ENCODE measurements around the gene DYNC1I2. TPM values are rescaled to one million over a fixed set of nuclear protein-coding genes. Genes with fewer than 3 reads are reported as not detected.

DYNC1I2 gene
- total RNA-seq, 1 donor from 2014 or later = 118 TPM

GRCh38 chr2:171702781-171703556 lies 15.7 kb downstream of the DYNC1I2 start:
- H3K4me1 Mint-ChIP-seq (ENCODE audit: unreplicated experiment) = peaks cover 15% of the 10 kb centered on the region
- peaks cover 27% of the 10 kb centered on the region for H3K36me3 Mint-ChIP-seq (ENCODE audit: unreplicated experiment)
- DNase-seq (ENCODE audit: extremely low spot score, unreplicated experiment) = no peak
- TF ChIP-seq, protein P1, sequence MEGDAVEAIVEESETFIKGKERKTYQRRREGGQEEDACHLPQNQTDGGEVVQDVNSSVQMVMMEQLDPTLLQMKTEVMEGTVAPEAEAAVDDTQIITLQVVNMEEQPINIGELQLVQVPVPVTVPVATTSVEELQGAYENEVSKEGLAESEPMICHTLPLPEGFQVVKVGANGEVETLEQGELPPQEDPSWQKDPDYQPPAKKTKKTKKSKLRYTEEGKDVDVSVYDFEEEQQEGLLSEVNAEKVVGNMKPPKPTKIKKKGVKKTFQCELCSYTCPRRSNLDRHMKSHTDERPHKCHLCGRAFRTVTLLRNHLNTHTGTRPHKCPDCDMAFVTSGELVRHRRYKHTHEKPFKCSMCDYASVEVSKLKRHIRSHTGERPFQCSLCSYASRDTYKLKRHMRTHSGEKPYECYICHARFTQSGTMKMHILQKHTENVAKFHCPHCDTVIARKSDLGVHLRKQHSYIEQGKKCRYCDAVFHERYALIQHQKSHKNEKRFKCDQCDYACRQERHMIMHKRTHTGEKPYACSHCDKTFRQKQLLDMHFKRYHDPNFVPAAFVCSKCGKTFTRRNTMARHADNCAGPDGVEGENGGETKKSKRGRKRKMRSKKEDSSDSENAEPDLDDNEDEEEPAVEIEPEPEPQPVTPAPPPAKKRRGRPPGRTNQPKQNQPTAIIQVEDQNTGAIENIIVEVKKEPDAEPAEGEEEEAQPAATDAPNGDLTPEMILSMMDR (IDR thresholded peaks at IDR 0.05) = no peak
- no peak overlapping the region for H3K4me3 Mint-ChIP-seq (ENCODE audit: unreplicated experiment)
- H3K27ac Mint-ChIP-seq (ENCODE audit: unreplicated experiment) = no peak overlapping the region
- no peaks in the 10 kb centered on the region for H3K9me3 Mint-ChIP-seq (ENCODE audit: unreplicated experiment)
- H3K27me3 Mint-ChIP-seq (ENCODE audit: unreplicated experiment) = no peaks in the 10 kb centered on the region

- no peak for DNase-seq (ENCODE audit: extremely low spot score, unreplicated experiment)
- Mint-ChIP-seq H3K27ac (ENCODE audit: unreplicated experiment) (peak overlapping the region; percentile 62), H3K36me3 (ENCODE audit: unreplicated experiment) (peaks cover 25% of the 10 kb centered on the region), H3K4me1 (ENCODE audit: unreplicated experiment) (peaks cover 16% of the 10 kb centered on the region), H3K27me3 (ENCODE audit: unreplicated experiment) (no peaks in the 10 kb centered on the region), H3K4me3 (ENCODE audit: unreplicated experiment) (no peak overlapping the region), H3K9me3 (ENCODE audit: unreplicated experiment) (no peaks in the 10 kb centered on the region)
- TF ChIP-seq, protein P1 (IDR thresholded peaks at IDR 0.05) = peak; percentile 68
Measured at GRCh38 chr2:171703574-171704347, 16.5 kb downstream of the DYNC1I2 start.

DNA sequence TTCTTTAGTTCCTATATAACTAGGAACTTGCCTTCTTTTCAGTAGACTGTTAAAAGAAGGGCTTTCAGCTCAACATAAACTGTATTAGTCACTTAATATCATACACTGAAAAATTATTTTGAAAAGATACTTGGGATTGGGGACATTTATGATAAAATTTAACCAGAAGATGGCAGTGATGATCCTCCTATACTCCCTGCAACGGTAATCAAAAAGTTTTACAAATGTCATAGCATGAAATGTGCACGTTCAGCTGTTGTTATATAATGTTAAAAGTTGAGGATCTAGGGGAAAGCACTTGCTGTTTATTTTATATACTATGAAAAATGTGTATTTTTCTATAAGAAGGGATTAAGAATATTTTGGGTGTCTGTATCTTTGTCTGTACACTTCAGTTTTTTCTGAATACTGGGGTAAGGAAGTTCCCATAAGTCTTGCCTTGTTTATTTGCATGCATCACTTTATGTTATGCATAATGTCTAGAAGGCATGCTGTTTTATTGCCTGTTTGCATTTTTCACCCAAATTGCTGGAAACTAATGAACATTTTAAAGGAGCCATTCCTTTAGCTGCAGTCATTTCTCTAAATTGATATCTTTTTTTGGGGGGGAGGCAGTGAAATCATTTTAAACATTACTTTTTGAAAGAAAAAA lies 19.0 kb downstream of the DYNC1I2 start:
- H3K27me3 Mint-ChIP-seq (ENCODE audit: unreplicated experiment) = no peaks in the 10 kb centered on the region
- no peak overlapping the region for H3K4me3 Mint-ChIP-seq (ENCODE audit: unreplicated experiment)
- TF ChIP-seq, protein P1 (IDR thresholded peaks at IDR 0.05) = peak; percentile 65
- H3K27ac Mint-ChIP-seq (ENCODE audit: unreplicated experiment) = no peak overlapping the region
- H3K36me3 Mint-ChIP-seq (ENCODE audit: unreplicated experiment) = peaks cover 24% of the 10 kb centered on the region
- no peaks in the 10 kb centered on the region for H3K9me3 Mint-ChIP-seq (ENCODE audit: unreplicated experiment)
- H3K4me1 Mint-ChIP-seq (ENCODE audit: unreplicated experiment) = peaks cover 30% of the 10 kb centered on the region
- no peak for DNase-seq (ENCODE audit: extremely low spot score, unreplicated experiment)

DNA sequence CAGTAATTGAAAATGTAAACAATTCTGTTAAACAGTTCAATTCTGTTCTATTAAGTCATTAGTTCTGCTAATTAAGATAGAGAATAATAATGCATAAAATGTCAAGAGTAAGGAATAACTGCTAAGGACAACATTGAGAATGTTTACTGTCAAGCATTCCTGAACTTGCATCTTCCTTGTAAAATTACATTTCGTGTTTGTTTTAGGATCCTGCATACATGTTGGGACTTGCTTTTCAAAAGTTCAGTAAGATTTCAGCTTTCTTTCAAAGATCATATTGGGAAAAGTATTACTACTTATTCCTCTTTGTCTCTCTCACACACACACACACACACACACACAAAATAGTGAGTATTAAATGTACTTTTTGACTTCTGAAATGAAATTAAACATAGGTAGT lies 20.5 kb downstream of the DYNC1I2 start:
- DNase-seq (ENCODE audit: extremely low spot score, unreplicated experiment) = no peak
- no peaks in the 10 kb centered on the region for H3K27me3 Mint-ChIP-seq (ENCODE audit: unreplicated experiment)
- H3K9me3 Mint-ChIP-seq (ENCODE audit: unreplicated experiment) = no peaks in the 10 kb centered on the region
- TF ChIP-seq, protein P1 (IDR thresholded peaks at IDR 0.05) = no peak
- H3K4me3 Mint-ChIP-seq (ENCODE audit: unreplicated experiment) = no peak overlapping the region
- H3K36me3 Mint-ChIP-seq (ENCODE audit: unreplicated experiment) = peaks cover 21% of the 10 kb centered on the region
- H3K4me1 Mint-ChIP-seq (ENCODE audit: unreplicated experiment) = peaks cover 43% of the 10 kb centered on the region
- H3K27ac Mint-ChIP-seq (ENCODE audit: unreplicated experiment) = no peak overlapping the region
